ENCODE data around the gene VEGFB.
"Not testable (repeated sequence)": the region's sequence is repeated elsewhere in the genome, so short reads cannot be mapped to it uniquely, and the experiment has no call there.

Gene VEGFB

GRCh38 chr11:64230985-64231365 is 3.4 kb upstream of the VEGFB start:
- DNase-seq (ENCODE audit: low spot score): no peak

- DNase-seq (ENCODE audit: low spot score): no peak
Observed at GRCh38 chr11:64231546-64231945, 2.8 kb upstream of the VEGFB start.

- DNase-seq (ENCODE audit: low spot score): no peak
Observed at GRCh38 chr11:64232182-64232966, 2.0 kb upstream of the VEGFB start.

- no peak for DNase-seq (ENCODE audit: low spot score)
Observed at GRCh38 chr11:64232967-64233315, 1.4 kb upstream of the VEGFB start.

GRCh38 chr11:64234647-64235379 is 429 bp downstream of the VEGFB start:
- no peak for DNase-seq (ENCODE audit: low spot score)

- no peak for DNase-seq (ENCODE audit: low spot score)
Observed at GRCh38 chr11:64235437-64236161, 1.2 kb downstream of the VEGFB start.

- no peak for DNase-seq (ENCODE audit: low spot score)
Observed at GRCh38 chr11:64237484-64237951, 3.1 kb downstream of the VEGFB start.

- DNase-seq (ENCODE audit: low spot score): no peak
Observed at GRCh38 chr11:64238076-64238475, 3.7 kb downstream of the VEGFB start.

GRCh38 chr11:64238999-64239398 is 4.6 kb downstream of the VEGFB start:
- DNase-seq (ENCODE audit: low spot score): no peak

GRCh38 chr11:64239662-64240434 is 5.5 kb downstream of the VEGFB start:
- no peak for DNase-seq (ENCODE audit: low spot score)

- peak; percentile 97 for DNase-seq (ENCODE audit: low spot score)
Observed at GRCh38 chr11:64240435-64241240, 6.3 kb downstream of the VEGFB start, which contains the start of gene FKBP2. FKBP2 (plus strand) TSS chr11:64241095; CDS start chr11:64242388, 1,293 bp downstream.

GRCh38 chr11:64241241-64241490 is 6.8 kb downstream of the VEGFB start:
- peak; percentile 98 for DNase-seq (ENCODE audit: low spot score)

GRCh38 chr11:64241491-64242374 is 7.3 kb downstream of the VEGFB start:
- DNase-seq (ENCODE audit: low spot score): peak; percentile 69

- DNase-seq (ENCODE audit: low spot score): no peak
Observed at GRCh38 chr11:64243236-64243854, 9.0 kb downstream of the VEGFB start.

- no peak for DNase-seq (ENCODE audit: low spot score)
Observed at GRCh38 chr11:64244107-64244506, 9.7 kb downstream of the VEGFB start.

GRCh38 chr11:64244966-64245365 is 10.6 kb downstream of the VEGFB start:
- no peak for DNase-seq (ENCODE audit: low spot score)

GRCh38 chr11:64245401-64245796 is 11.0 kb downstream of the VEGFB start:
- DNase-seq (ENCODE audit: low spot score): no peak

- no peak for DNase-seq (ENCODE audit: low spot score)
Observed at GRCh38 chr11:64245797-64246620, 11.6 kb downstream of the VEGFB start.

- not testable (repeated sequence) for DNase-seq (ENCODE audit: low spot score)
Observed at GRCh38 chr11:64246621-64246870, 12.2 kb downstream of the VEGFB start.
